Inferior parietal cortex (tissue), 1 donor: ENCODE results near the gene MAP3K13.
"Not testable (repeated sequence)": the region's sequence is repeated elsewhere in the genome, so short reads cannot be mapped to it uniquely, and the experiment has no call there.

Experiments used
- DNase-seq: peaks from one replicate; pipeline ENCODE4 v3.0.0-alpha.2; 2016; ENCODE audit errors: extremely low spot score

MAP3K13 gene

GRCh38 chr3:185341616-185342458, 21.1 kb upstream of the MAP3K13 start:
- peak; percentile 59 for DNase-seq

- no peak for DNase-seq
These were observed 20.3 kb upstream of the MAP3K13 start for GRCh38 chr3:185342459-185343174.

GRCh38 chr3:185347399-185347798, 15.5 kb upstream of the MAP3K13 start:
- DNase-seq: no peak

GRCh38 chr3:185350841-185351240, 12.1 kb upstream of the MAP3K13 start:
- no peak for DNase-seq

GRCh38 chr3:185351396-185351795, 11.5 kb upstream of the MAP3K13 start:
- DNase-seq: no peak

- no peak for DNase-seq
These were observed 9.7 kb upstream of the MAP3K13 start for GRCh38 chr3:185353225-185353624.

GRCh38 chr3:185353823-185354614, 8.9 kb upstream of the MAP3K13 start:
- peak; percentile 76 for DNase-seq

GRCh38 chr3:185356499-185356898, 6.4 kb upstream of the MAP3K13 start:
- no peak for DNase-seq

GRCh38 chr3:185361920-185362319, 1.0 kb upstream of the MAP3K13 start:
- no peak for DNase-seq

- DNase-seq: peak; percentile 66
These were observed 797 bp downstream of the MAP3K13 start for GRCh38 chr3:185363662-185364203.

GRCh38 chr3:185365291-185366073, 2.5 kb downstream of the MAP3K13 start:
- no peak for DNase-seq

- no peak for DNase-seq
These were observed 3.1 kb downstream of the MAP3K13 start for GRCh38 chr3:185366074-185366335.

GRCh38 chr3:185366913-185367312, 4.0 kb downstream of the MAP3K13 start:
- DNase-seq: no peak

GRCh38 chr3:185370349-185370748, 7.4 kb downstream of the MAP3K13 start:
- not testable (repeated sequence) for DNase-seq

GRCh38 chr3:185371306-185372074, 8.6 kb downstream of the MAP3K13 start:
- no peak for DNase-seq

- no peak for DNase-seq
These were observed 18.6 kb downstream of the MAP3K13 start for GRCh38 chr3:185381320-185382058.

GRCh38 chr3:185382154-185382553, 19.2 kb downstream of the MAP3K13 start:
- no peak for DNase-seq

GRCh38 chr3:185386515-185386914, 23.6 kb downstream of the MAP3K13 start:
- DNase-seq: not testable (repeated sequence)

- no peak for DNase-seq
These were observed 24.7 kb downstream of the MAP3K13 start for GRCh38 chr3:185387646-185388045.

GRCh38 chr3:185393055-185393454, 30.1 kb downstream of the MAP3K13 start:
- no peak for DNase-seq
